ENCODE data around the gene BEX3. TPM values are rescaled to one million over a fixed set of nuclear protein-coding genes. Genes with fewer than 3 reads are reported as not detected.

Gene BEX3
- total RNA-seq (100 to 1,000 TPM in 1 of 2 donors, 10 to 100 TPM in 1; 91.0 to 155 TPM), polyA plus RNA-seq (ENCODE audit: insufficient read length in 6 of 6) (100 to 1,000 TPM; 365 to 426 (median 375) TPM)
- long read RNA-seq, donor 1, transcript BEX3-202 (2 exons, 753 nt), result minor isoform, 24 of 556 reads
- long read RNA-seq, donor 1, transcript BEX3-204 (3 exons, 913 nt), result minor isoform, 95 of 556 reads
- long read RNA-seq, donor 1, transcript BEX3-201 (3 exons, 921 nt), result major isoform, 383 of 556 reads
- long read RNA-seq, donor 1, partial matches to known transcripts, result 13 of 556 reads
- long read RNA-seq, donor 1, other reads (novel, unspliced or antisense), result 37 of 556 reads
- long read RNA-seq, donor 2, transcript BEX3-201 (3 exons, 921 nt), result major isoform, 229 of 355 reads
- long read RNA-seq, donor 2, transcript BEX3-204 (3 exons, 913 nt), result minor isoform, 72 of 355 reads
- long read RNA-seq, donor 2, transcript BEX3-202 (2 exons, 753 nt), result minor isoform, 16 of 355 reads
- long read RNA-seq, donor 2, partial matches to known transcripts, result 20 of 355 reads
- long read RNA-seq, donor 2, other reads (novel, unspliced or antisense), result 16 of 355 reads
- long read RNA-seq, donor 3, transcript BEX3-201 (3 exons, 921 nt), result major isoform, 277 of 401 reads
- long read RNA-seq, donor 3, transcript BEX3-204 (3 exons, 913 nt), result minor isoform, 82 of 401 reads
- long read RNA-seq, donor 3, transcript BEX3-202 (2 exons, 753 nt), result minor isoform, 12 of 401 reads
- long read RNA-seq, donor 3, partial matches to known transcripts, result 0 of 401 reads
- long read RNA-seq, donor 3, other reads (novel, unspliced or antisense), result 29 of 401 reads
- long read RNA-seq, donor 4, transcript BEX3-204 (3 exons, 913 nt), result minor isoform, 22 of 252 reads
- long read RNA-seq, donor 4, transcript BEX3-201 (3 exons, 921 nt), result major isoform, 216 of 252 reads
- long read RNA-seq, donor 4, partial matches to known transcripts, result 9 of 252 reads
- long read RNA-seq, donor 4, other reads (novel, unspliced or antisense), result 4 of 252 reads
- long read RNA-seq, donor 5, transcript BEX3-204 (3 exons, 913 nt), result minor isoform, 62 of 368 reads
- long read RNA-seq, donor 5, transcript BEX3-201 (3 exons, 921 nt), result major isoform, 253 of 368 reads
- long read RNA-seq, donor 5, transcript BEX3-202 (2 exons, 753 nt), result minor isoform, 22 of 368 reads
- long read RNA-seq, donor 5, partial matches to known transcripts, result 25 of 368 reads
- long read RNA-seq, donor 5, other reads (novel, unspliced or antisense), result 5 of 368 reads
- long read RNA-seq, donor 6, transcript BEX3-204 (3 exons, 913 nt), result minor isoform, 80 of 440 reads
- long read RNA-seq, donor 6, transcript BEX3-201 (3 exons, 921 nt), result major isoform, 288 of 440 reads
- long read RNA-seq, donor 6, transcript BEX3-202 (2 exons, 753 nt), result minor isoform, 28 of 440 reads
- long read RNA-seq, donor 6, partial matches to known transcripts, result 19 of 440 reads
- long read RNA-seq, donor 6, other reads (novel, unspliced or antisense), result 24 of 440 reads
- long read RNA-seq, donor 7, transcript BEX3-201 (3 exons, 921 nt), result major isoform, 169 of 252 reads
- long read RNA-seq, donor 7, transcript BEX3-202 (2 exons, 753 nt), result minor isoform, 14 of 252 reads
- long read RNA-seq, donor 7, transcript BEX3-204 (3 exons, 913 nt), result minor isoform, 51 of 252 reads
- long read RNA-seq, donor 7, partial matches to known transcripts, result 6 of 252 reads
- long read RNA-seq, donor 7, other reads (novel, unspliced or antisense), result 9 of 252 reads
- long read RNA-seq, donor 8, transcript BEX3-204 (3 exons, 913 nt), result minor isoform, 55 of 242 reads
- long read RNA-seq, donor 8, transcript BEX3-202 (2 exons, 753 nt), result minor isoform, 6 of 242 reads
- long read RNA-seq, donor 8, transcript BEX3-201 (3 exons, 921 nt), result major isoform, 158 of 242 reads
- long read RNA-seq, donor 8, partial matches to known transcripts, result 20 of 242 reads
- long read RNA-seq, donor 8, other reads (novel, unspliced or antisense), result 0 of 242 reads
- long read RNA-seq, donor 9, partial matches to known transcripts, result 0 of 1 reads
- long read RNA-seq, donor 9, other reads (novel, unspliced or antisense), result 0 of 1 reads
- long read RNA-seq, donor 10, transcript BEX3-201 (3 exons, 921 nt), result major isoform, 110 of 138 reads
- long read RNA-seq, donor 10, transcript BEX3-204 (3 exons, 913 nt), result minor isoform, 20 of 138 reads
- long read RNA-seq, donor 10, transcript BEX3-202 (2 exons, 753 nt), result minor isoform, 6 of 138 reads
- long read RNA-seq, donor 10, partial matches to known transcripts, result 1 of 138 reads
- long read RNA-seq, donor 10, other reads (novel, unspliced or antisense), result 1 of 138 reads
- long read RNA-seq, donor 11, transcript BEX3-202 (2 exons, 753 nt), result minor isoform, 31 of 671 reads
- long read RNA-seq, donor 11, transcript BEX3-201 (3 exons, 921 nt), result major isoform, 441 of 671 reads
- long read RNA-seq, donor 11, transcript BEX3-204 (3 exons, 913 nt), result minor isoform, 150 of 671 reads
- long read RNA-seq, donor 11, partial matches to known transcripts, result 45 of 671 reads
- long read RNA-seq, donor 11, other reads (novel, unspliced or antisense), result 0 of 671 reads
- long read RNA-seq, donor 12, transcript BEX3-202 (2 exons, 753 nt), result minor isoform, 11 of 273 reads
- long read RNA-seq, donor 12, transcript BEX3-201 (3 exons, 921 nt), result major isoform, 197 of 273 reads
- long read RNA-seq, donor 12, transcript BEX3-204 (3 exons, 913 nt), result minor isoform, 53 of 273 reads
- long read RNA-seq, donor 12, partial matches to known transcripts, result 12 of 273 reads
- long read RNA-seq, donor 12, other reads (novel, unspliced or antisense), result 0 of 273 reads

DNA sequence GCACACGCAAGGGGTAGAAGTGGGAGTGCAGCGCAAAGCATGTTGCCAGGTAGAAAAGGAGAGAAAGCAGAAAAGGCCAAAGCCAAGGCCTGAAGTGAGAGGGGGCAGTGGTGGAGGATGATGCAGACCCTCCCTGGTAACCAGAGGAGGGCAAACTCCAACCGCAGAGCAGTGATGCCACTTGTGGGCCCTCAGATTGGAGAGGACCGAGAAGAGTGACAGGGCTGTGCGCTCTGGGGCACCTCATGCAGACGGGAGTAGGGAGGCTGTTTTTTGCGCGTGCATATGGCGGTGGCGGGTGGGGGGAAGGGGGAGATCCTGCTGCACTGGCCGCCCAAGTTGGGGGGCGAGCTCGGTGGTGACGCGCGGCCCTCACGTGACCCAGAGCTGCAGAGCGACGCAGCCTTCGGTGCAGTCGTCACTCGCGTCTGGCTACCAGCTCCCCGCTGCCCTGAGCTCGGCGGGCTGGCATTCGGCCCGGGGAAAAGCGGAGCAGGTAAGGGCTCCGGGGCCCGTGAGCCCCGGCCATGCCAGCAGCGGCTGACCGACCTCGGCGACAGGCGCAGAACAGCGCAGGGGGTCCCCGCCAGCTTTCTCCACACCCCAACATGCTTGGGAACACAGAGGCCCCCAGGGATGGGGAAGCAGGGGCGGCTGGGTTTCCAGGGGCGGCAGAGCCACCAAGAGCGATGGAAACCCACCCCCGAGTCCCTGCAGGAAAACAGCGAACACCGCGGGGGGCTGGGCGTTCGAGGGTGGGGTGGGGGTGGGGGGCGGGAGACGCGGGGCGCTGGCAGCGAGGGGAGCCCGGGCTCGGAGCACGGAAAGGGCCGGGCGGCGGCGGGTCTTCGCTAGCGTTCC, at the start of gene BEX3:
TSS of gene BEX3 (plus strand) at position 421 of the 861 bp plus-strand sequence. CDS start 984 bp downstream, outside the sequence.
- Histone ChIP-seq H3K4me1 (no peaks in the 10 kb centered on the region), H3K9me3 (no peaks in the 10 kb centered on the region), H3K36me3 (no peaks in the 10 kb centered on the region), H3K27me3 (no peaks in the 10 kb centered on the region), H3K4me3 (peak within 1 kb of the TSS; percentile 42 to 50), H3K27ac (peak within 1 kb of the TSS; percentile 67 to 75)
- ATAC-seq (peak; percentile 84), DNase-seq (peak; percentile 46 to 83 (median 65))
- intact Hi-C loops (cut with DNase I), result no loop called here
- TF ChIP-seq, protein P1, sequence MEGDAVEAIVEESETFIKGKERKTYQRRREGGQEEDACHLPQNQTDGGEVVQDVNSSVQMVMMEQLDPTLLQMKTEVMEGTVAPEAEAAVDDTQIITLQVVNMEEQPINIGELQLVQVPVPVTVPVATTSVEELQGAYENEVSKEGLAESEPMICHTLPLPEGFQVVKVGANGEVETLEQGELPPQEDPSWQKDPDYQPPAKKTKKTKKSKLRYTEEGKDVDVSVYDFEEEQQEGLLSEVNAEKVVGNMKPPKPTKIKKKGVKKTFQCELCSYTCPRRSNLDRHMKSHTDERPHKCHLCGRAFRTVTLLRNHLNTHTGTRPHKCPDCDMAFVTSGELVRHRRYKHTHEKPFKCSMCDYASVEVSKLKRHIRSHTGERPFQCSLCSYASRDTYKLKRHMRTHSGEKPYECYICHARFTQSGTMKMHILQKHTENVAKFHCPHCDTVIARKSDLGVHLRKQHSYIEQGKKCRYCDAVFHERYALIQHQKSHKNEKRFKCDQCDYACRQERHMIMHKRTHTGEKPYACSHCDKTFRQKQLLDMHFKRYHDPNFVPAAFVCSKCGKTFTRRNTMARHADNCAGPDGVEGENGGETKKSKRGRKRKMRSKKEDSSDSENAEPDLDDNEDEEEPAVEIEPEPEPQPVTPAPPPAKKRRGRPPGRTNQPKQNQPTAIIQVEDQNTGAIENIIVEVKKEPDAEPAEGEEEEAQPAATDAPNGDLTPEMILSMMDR (IDR thresholded peaks at IDR 0.05), result no peak

DNA sequence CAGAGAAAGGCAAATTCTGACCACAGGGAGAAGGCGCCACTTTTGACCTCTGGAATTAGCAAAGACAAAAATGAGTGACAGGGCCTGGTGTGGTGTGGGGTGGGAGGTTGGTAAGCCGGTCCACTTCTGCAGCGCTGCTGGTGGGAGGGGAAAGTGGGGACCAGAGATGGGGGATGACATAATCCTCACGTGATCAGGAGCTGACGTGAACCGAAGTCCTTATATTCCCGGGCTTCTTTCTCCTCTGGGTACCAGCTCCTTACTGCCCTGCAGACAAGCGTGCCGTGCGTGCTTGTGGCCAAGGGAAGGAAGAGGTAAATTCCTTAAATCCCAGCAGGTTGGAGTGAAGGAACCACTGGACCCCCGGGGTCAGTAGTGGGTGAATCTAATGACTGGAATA, 46.3 kb upstream of the BEX3 start, which contains the start of gene TCEAL7:
TSS of gene TCEAL7 (plus strand) at position 249 of the 400 bp plus-strand sequence. CDS start 1,165 bp downstream, outside the sequence.
- peaks cover 8 to 12% of the 10 kb centered on the region in 2 donors for H3K27me3 ChIP-seq
- H3K27ac ChIP-seq, result no peak within 1 kb of the TSS
- no peaks in the 10 kb centered on the region for H3K9me3 ChIP-seq
- no peaks in the 10 kb centered on the region for H3K4me1 ChIP-seq
- H3K4me3 ChIP-seq, result peak within 1 kb of the TSS in 1 of 2 donors; percentile 0
- H3K36me3 ChIP-seq, result no peaks in the 10 kb centered on the region
- intact Hi-C loops (cut with DNase I), result no loop called here
- ATAC-seq (peak; percentile 44), DNase-seq (peak in 2 of 4 donors; percentile 35 to 62)
- TF ChIP-seq, protein P1 (IDR thresholded peaks at IDR 0.05), result no peak

DNA sequence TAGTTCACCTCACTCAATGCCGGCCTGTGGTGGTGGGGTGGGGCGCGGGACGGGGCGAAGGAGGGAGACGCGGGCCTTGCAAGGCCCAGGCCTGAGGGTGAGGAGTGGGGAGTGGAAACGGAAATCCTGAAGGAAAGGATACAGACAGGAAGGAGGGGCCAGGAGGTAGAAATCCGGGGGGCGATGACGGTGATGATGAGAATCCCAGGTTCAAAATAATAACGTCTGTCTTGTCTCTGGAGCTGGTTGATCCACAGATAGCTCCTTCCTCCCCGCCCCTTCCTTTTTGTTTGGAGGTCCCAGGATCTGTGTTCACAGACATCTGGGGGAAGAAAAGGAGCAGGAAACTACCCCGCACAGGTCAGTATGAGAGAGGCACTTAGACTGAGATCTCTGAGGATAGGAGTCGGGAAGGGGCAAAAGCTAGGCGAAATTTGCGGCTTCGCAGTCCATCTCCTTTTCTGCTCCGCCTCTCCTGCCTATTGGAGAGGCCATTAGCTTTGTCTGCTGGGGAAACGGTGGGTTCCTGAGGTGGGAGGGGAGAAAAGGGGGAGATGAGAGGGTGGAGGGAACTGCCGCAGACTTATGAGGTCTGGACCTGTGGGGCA, 45.6 kb upstream of the BEX3 start:
- H3K27me3 ChIP-seq, result peaks cover 8 to 12% of the 10 kb centered on the region in 2 donors
- H3K4me1 ChIP-seq, result no peaks in the 10 kb centered on the region
- ATAC-seq, result no peak
- H3K9me3 ChIP-seq, result no peaks in the 10 kb centered on the region
- TF ChIP-seq, protein P1 (IDR thresholded peaks at IDR 0.05), result no peak
- H3K4me3 ChIP-seq, result peak overlapping the region in 1 of 2 donors; percentile 0
- no peaks in the 10 kb centered on the region for H3K36me3 ChIP-seq
- DNase-seq, result peak in 1 of 4 donors; percentile 23
- intact Hi-C loops (cut with DNase I), result no loop called here
- no peak overlapping the region for H3K27ac ChIP-seq
